ENCODE measurements around the gene UNC119. TPM values are rescaled to one million over a fixed set of nuclear protein-coding genes. Genes with fewer than 3 reads are reported as not detected.

The UNC119 gene
- total RNA-seq, 1 donor from 2014 or later = 26.4 TPM

GRCh38 chr17:28544402-28545140, 7.9 kb downstream of the UNC119 start:
- no peak for DNase-seq (ENCODE audit: low read depth in 2 of 2)

- DNase-seq (ENCODE audit: low read depth in 2 of 2) = no peak
Measured at GRCh38 chr17:28541439-28541838, 11.0 kb downstream of the UNC119 start.

- no peak for DNase-seq (ENCODE audit: low read depth in 2 of 2)
Measured at GRCh38 chr17:28540231-28540630, 12.2 kb downstream of the UNC119 start.

GRCh38 chr17:28538296-28538895, 14.0 kb downstream of the UNC119 start:
- DNase-seq (ENCODE audit: low read depth in 2 of 2) = no peak

GRCh38 chr17:28537219-28537610, 15.2 kb downstream of the UNC119 start:
- no peak for DNase-seq (ENCODE audit: low read depth in 2 of 2)

GRCh38 chr17:28536532-28537218, 15.7 kb downstream of the UNC119 start:
- DNase-seq (ENCODE audit: low read depth in 2 of 2) = no peak

GRCh38 chr17:28534740-28535375, 17.6 kb downstream of the UNC119 start:
- no peak for DNase-seq (ENCODE audit: low read depth in 2 of 2)

GRCh38 chr17:28533091-28533807, 19.2 kb downstream of the UNC119 start:
- DNase-seq (ENCODE audit: low read depth in 2 of 2) = no peak

GRCh38 chr17:28532050-28532960, 20.1 kb downstream of the UNC119 start:
- DNase-seq (ENCODE audit: low read depth in 2 of 2) = no peak

GRCh38 chr17:28530926-28531325, 21.5 kb downstream of the UNC119 start:
- no peak for DNase-seq (ENCODE audit: low read depth in 2 of 2)

GRCh38 chr17:28530250-28530649, 22.2 kb downstream of the UNC119 start:
- DNase-seq (ENCODE audit: low read depth in 2 of 2) = no peak

GRCh38 chr17:28529013-28529400, 23.4 kb downstream of the UNC119 start:
- no peak for DNase-seq (ENCODE audit: low read depth in 2 of 2)

- DNase-seq (ENCODE audit: low read depth in 2 of 2) = no peak
Measured at GRCh38 chr17:28528327-28529012, 24.0 kb downstream of the UNC119 start.

- DNase-seq (ENCODE audit: low read depth in 2 of 2) = no peak
Measured at GRCh38 chr17:28527859-28528258, 24.6 kb downstream of the UNC119 start.

GRCh38 chr17:28527181-28527681, 25.2 kb downstream of the UNC119 start:
- DNase-seq (ENCODE audit: low read depth in 2 of 2) = no peak

GRCh38 chr17:28526381-28526780, 26.0 kb downstream of the UNC119 start:
- no peak for DNase-seq (ENCODE audit: low read depth in 2 of 2)

- DNase-seq (ENCODE audit: low read depth in 2 of 2) = no peak
Measured at GRCh38 chr17:28524476-28525424, 27.7 kb downstream of the UNC119 start.

GRCh38 chr17:28523876-28524275, 28.5 kb downstream of the UNC119 start:
- no peak for DNase-seq (ENCODE audit: low read depth in 2 of 2)

- DNase-seq (ENCODE audit: low read depth in 2 of 2) = no peak
Measured at GRCh38 chr17:28523186-28523585, 29.2 kb downstream of the UNC119 start.
